GM21423 (cell line): Measurements from ENCODE around the gene RNASEH2C.
"Not testable (repeated sequence)": the region's sequence is repeated elsewhere in the genome, so short reads cannot be mapped to it uniquely, and the experiment has no call there.

Experiments
- ATAC-seq: cut with Tn5 transposase; IDR thresholded peaks from one replicate; pipeline ENCODE4 v1.9.1; 2021; ENCODE audit warnings: mild to moderate bottlenecking, moderate library complexity; ENCODE audit not compliant: unreplicated experiment

Gene RNASEH2C

GRCh38 chr11:65717906-65718305, 2.7 kb downstream of the RNASEH2C start:
- no peak for ATAC-seq

GRCh38 chr11:65716774-65717405, 3.7 kb downstream of the RNASEH2C start:
- no peak for ATAC-seq

GRCh38 chr11:65716302-65716701, 4.3 kb downstream of the RNASEH2C start:
- ATAC-seq = no peak

- no peak for ATAC-seq
Observed at GRCh38 chr11:65714433-65714832, 6.2 kb downstream of the RNASEH2C start.

- ATAC-seq = no peak
Observed at GRCh38 chr11:65713212-65713969, 7.2 kb downstream of the RNASEH2C start.

GRCh38 chr11:65712633-65713076, 7.9 kb downstream of the RNASEH2C start:
- no peak for ATAC-seq

GRCh38 chr11:65711785-65712632, 8.6 kb downstream of the RNASEH2C start, which contains the start of gene KAT5:
KAT5 (plus strand) TSS chr11:65712252; CDS start chr11:65712268, 16 bp downstream.
- ATAC-seq = peak; percentile 74

- ATAC-seq = no peak
Observed at GRCh38 chr11:65710421-65710820, 10.2 kb downstream of the RNASEH2C start.

- no peak for ATAC-seq
Observed at GRCh38 chr11:65709661-65710060, 10.9 kb downstream of the RNASEH2C start.

- ATAC-seq = no peak
Observed at GRCh38 chr11:65708451-65708850, 12.1 kb downstream of the RNASEH2C start.

- ATAC-seq = not testable (repeated sequence)
Observed at GRCh38 chr11:65707002-65707401, 13.6 kb downstream of the RNASEH2C start.

GRCh38 chr11:65706303-65706763, 14.3 kb downstream of the RNASEH2C start:
- not testable (repeated sequence) for ATAC-seq

GRCh38 chr11:65703846-65704245, 16.8 kb downstream of the RNASEH2C start:
- no peak for ATAC-seq

GRCh38 chr11:65701686-65702085, 18.9 kb downstream of the RNASEH2C start:
- ATAC-seq = no peak

GRCh38 chr11:65700399-65700798, 20.2 kb downstream of the RNASEH2C start:
- no peak for ATAC-seq

- no peak for ATAC-seq
Observed at GRCh38 chr11:65699306-65699705, 21.3 kb downstream of the RNASEH2C start.

- ATAC-seq = no peak
Observed at GRCh38 chr11:65698205-65698604, 22.4 kb downstream of the RNASEH2C start.

- no peak for ATAC-seq
Observed at GRCh38 chr11:65696802-65697552, 23.6 kb downstream of the RNASEH2C start.

GRCh38 chr11:65695459-65696241, 24.9 kb downstream of the RNASEH2C start:
- no peak for ATAC-seq

- no peak for ATAC-seq
Observed at GRCh38 chr11:65692367-65692766, 28.2 kb downstream of the RNASEH2C start.
